Vagina (tissue), 2 donors: ENCODE data around the gene CSNK1E. TPM values are rescaled to one million over a fixed set of nuclear protein-coding genes. Genes with fewer than 3 reads are reported as not detected.

Experiments used
- DNase-seq, 2 donors: peaks; one replicate each; pipeline ENCODE4 v3.0.0-alpha.2; 2017; ENCODE audit errors: extremely low spot score in 2 of 2
- H3K27ac ChIP-seq: fragments of 200-600 bp; sonication (generic); one replicate; pipeline ENCODE4 v1.5.1; 2019
- H3K27me3 ChIP-seq: fragments of 200-600 bp; sonication (generic); one replicate; pipeline ENCODE4 v1.5.1; 2019
- H3K36me3 ChIP-seq, 2 donors: fragments of 200-600 bp; sonication (generic); one replicate each; pipeline ENCODE4 v1.5.1; 2017 to 2019
- H3K4me1 ChIP-seq: fragments of 200-600 bp; sonication (generic); one replicate; pipeline ENCODE4 v1.5.1; 2019
- H3K4me3 ChIP-seq, 2 donors: fragments of 200-600 bp; sonication (generic); 1 replicate in 1 of 2; 2 replicates in 1 of 2; pipeline ENCODE4 v1.5.1; 2016 to 2019
- H3K9me3 ChIP-seq: fragments of 200-600 bp; sonication (generic); one replicate; pipeline ENCODE4 v1.5.1; 2019
- CTCF ChIP-seq, 3 experiments: fragments of 450-650 bp in 2 of 3; fragments of 200-600 bp in 1 of 3; sonication (generic) in 1 of 3; IDR thresholded peaks; one replicate each; pipeline ENCODE4 v1.5.1; 2017 to 2019; ENCODE audit warnings: antibody characterized with exemption in 3 of 3, mild to moderate bottlenecking in 2 of 3, moderate library complexity in 2 of 3
- POLR2A ChIP-seq, 2 donors: fragments of 450-650 bp; IDR thresholded peaks; one replicate each; pipeline ENCODE4 v1.6.1; 2017; ENCODE audit warnings: antibody characterized with exemption in 2 of 2, mild to moderate bottlenecking in 2 of 2, moderate library complexity in 2 of 2
- POLR2AphosphoS5 ChIP-seq, 2 donors: sonication (generic); formaldehyde crosslinking; IDR thresholded peaks; one replicate each; pipeline ENCODE4 v1.9.0; 2017; ENCODE audit warnings: antibody characterized with exemption in 2 of 2, mild to moderate bottlenecking in 2 of 2, low read depth in 1 of 2; ENCODE audit not compliant: insufficient read depth in 1 of 2
- intact Hi-C: fragments of 100-400 bp; cut with DNase I; formaldehyde crosslinking; loops from one replicate; pipeline ENCODE4 v1.15.1; 2023
- total RNA-seq: library from RNA; depleted of rRNA; stranded (reverse); fragments of >200 nt; gene quantifications from one replicate; pipeline ENCODE4 v1.2.3, GENCODE V29; 2016

The CSNK1E gene
- total RNA-seq, 1 donor from 2014 or later, result 162 TPM

- peak overlapping the region; percentile 28 for H3K27ac ChIP-seq
- intact Hi-C loops, result no loop called here
- no peaks in the 10 kb centered on the region for H3K9me3 ChIP-seq
- H3K36me3 ChIP-seq, result peaks cover 0 to 54% of the 10 kb centered on the region in 2 donors
- H3K4me1 ChIP-seq, result no peaks in the 10 kb centered on the region
- H3K27me3 ChIP-seq, result no peaks in the 10 kb centered on the region
- DNase-seq, result no peak
- TF ChIP-seq POLR2A (IDR thresholded peaks at IDR 0.05), result no peak
- no peak for TF ChIP-seq POLR2AphosphoS5 (IDR thresholded peaks at IDR 0.05; ENCODE audit: insufficient read depth in 1 of 2, low read depth in 1 of 2)
- no peak for TF ChIP-seq CTCF (IDR thresholded peaks at IDR 0.05)
- no peak overlapping the region for H3K4me3 ChIP-seq
Measured at GRCh38 chr22:38292694-38293093, 24.5 kb downstream of the CSNK1E start.

GRCh38 chr22:38291201-38291777 lies 25.9 kb downstream of the CSNK1E start:
- Histone ChIP-seq H3K27ac (no peak overlapping the region), H3K27me3 (no peaks in the 10 kb centered on the region), H3K9me3 (no peaks in the 10 kb centered on the region), H3K36me3 (peaks cover 0 to 42% of the 10 kb centered on the region in 2 donors), H3K4me1 (no peaks in the 10 kb centered on the region), H3K4me3 (no peak overlapping the region)
- intact Hi-C loops, result no loop called here
- no peak for TF ChIP-seq POLR2A (IDR thresholded peaks at IDR 0.05)
- TF ChIP-seq POLR2AphosphoS5 (IDR thresholded peaks at IDR 0.05; ENCODE audit: insufficient read depth in 1 of 2, low read depth in 1 of 2), result no peak
- no peak for TF ChIP-seq CTCF (IDR thresholded peaks at IDR 0.05)
- DNase-seq, result no peak

GRCh38 chr22:38290347-38290746 lies 26.9 kb downstream of the CSNK1E start:
- peaks cover 0 to 33% of the 10 kb centered on the region in 2 donors for H3K36me3 ChIP-seq
- no peak overlapping the region for H3K4me3 ChIP-seq
- TF ChIP-seq POLR2A (IDR thresholded peaks at IDR 0.05), result no peak
- TF ChIP-seq POLR2AphosphoS5 (IDR thresholded peaks at IDR 0.05; ENCODE audit: insufficient read depth in 1 of 2, low read depth in 1 of 2), result no peak
- no peak for TF ChIP-seq CTCF (IDR thresholded peaks at IDR 0.05)
- intact Hi-C loops, result no loop called here
- H3K9me3 ChIP-seq, result no peaks in the 10 kb centered on the region
- H3K27ac ChIP-seq, result no peak overlapping the region
- H3K4me1 ChIP-seq, result no peaks in the 10 kb centered on the region
- no peak for DNase-seq
- no peaks in the 10 kb centered on the region for H3K27me3 ChIP-seq

GRCh38 chr22:38289583-38290082 lies 27.6 kb downstream of the CSNK1E start:
- Histone ChIP-seq H3K27ac (no peak overlapping the region), H3K4me3 (no peak overlapping the region), H3K27me3 (no peaks in the 10 kb centered on the region), H3K9me3 (no peaks in the 10 kb centered on the region), H3K36me3 (peaks cover 0 to 26% of the 10 kb centered on the region in 2 donors), H3K4me1 (no peaks in the 10 kb centered on the region)
- no peak for DNase-seq
- intact Hi-C loops, result no loop called here
- TF ChIP-seq POLR2AphosphoS5 (IDR thresholded peaks at IDR 0.05; ENCODE audit: insufficient read depth in 1 of 2, low read depth in 1 of 2), result peak in 1 of 2 donors; percentile 19
- no peak for TF ChIP-seq CTCF (IDR thresholded peaks at IDR 0.05)

GRCh38 chr22:38286915-38287669 lies 30.1 kb downstream of the CSNK1E start:
- no peak for TF ChIP-seq POLR2AphosphoS5 (IDR thresholded peaks at IDR 0.05; ENCODE audit: insufficient read depth in 1 of 2, low read depth in 1 of 2)
- no peak for TF ChIP-seq POLR2A (IDR thresholded peaks at IDR 0.05)
- no peak for TF ChIP-seq CTCF (IDR thresholded peaks at IDR 0.05)
- no peaks in the 10 kb centered on the region for H3K27me3 ChIP-seq
- peaks cover 0 to 9% of the 10 kb centered on the region in 2 donors for H3K36me3 ChIP-seq
- no peak for DNase-seq
- no peak overlapping the region for H3K27ac ChIP-seq
- no peak overlapping the region for H3K4me3 ChIP-seq
- H3K9me3 ChIP-seq, result no peaks in the 10 kb centered on the region
- peaks cover 7% of the 10 kb centered on the region for H3K4me1 ChIP-seq
- intact Hi-C loops, result loop anchor here (1.0 kb wide), 1 partner anchor 248 kb away; no protein-coding TSS in a partner anchor
